SK-N-SH (cell line): ENCODE data around the gene ARHGDIA. TPM values are rescaled to one million over a fixed set of nuclear protein-coding genes. Genes with fewer than 3 reads are reported as not detected.

Experiments
- CTCF ChIA-PET: fragments of 300-600, 350-600 bp; formaldehyde crosslinking; extraction: SDS; loops from one replicate; lab custom pipeline; 2021; lab: Yijun Ruan, JAX
- POLR2A ChIA-PET: fragments of 350-600 bp; sonication (Branson Sonifier 250); formaldehyde crosslinking; extraction: SDS; loops from one replicate; lab custom pipeline; 2020; ENCODE audit warnings: antibody characterized with exemption, inconsistent platforms; lab: Yijun Ruan, JAX
- DNase-seq: peaks from one replicate; pipeline ENCODE4 v3.0.0; 2012
- H2AFZ ChIP-seq: fragments of 200-600 bp; sonication (generic); 2 replicates; pipeline ENCODE4 v1.8.1; 2016; ENCODE audit warnings: antibody characterized with exemption, mild to moderate bottlenecking, low read depth
- H3F3A ChIP-seq: fragments of 200-600 bp; sonication (generic); replicated peaks from 2 replicates; pipeline ENCODE3; 2016; ENCODE audit warnings: antibody characterized with exemption, mild to moderate bottlenecking; ENCODE audit not compliant: insufficient read depth
- H3K27ac ChIP-seq, 2 experiments: fragments of 200-500 bp in 1 of 2; fragments of 200-600 bp in 1 of 2; sonication (Bioruptor generic) in 1 of 2; sonication (generic), shearing (Covaris generic) in 1 of 2; 2 replicates each; pipeline versions ENCODE4 v1.5.1 to v1.6.1; 2014 to 2016; ENCODE audit warnings: low read depth in 2 of 2, inconsistent platforms in 1 of 2, low read length in 1 of 2, mild to moderate bottlenecking in 1 of 2, mixed read lengths in 1 of 2
- H3K27me3 ChIP-seq: fragments of 200-600 bp; sonication (generic), shearing (Covaris generic); 2 replicates; pipeline ENCODE4 v1.6.1; 2016; ENCODE audit warnings: mixed run types; ENCODE audit not compliant: insufficient read depth
- H3K36me3 ChIP-seq, 2 experiments: fragments of 200-500 bp in 1 of 2; fragments of 200-600 bp in 1 of 2; sonication (Bioruptor generic) in 1 of 2; sonication (generic) in 1 of 2; replicated peaks in 1 of 2; 2 replicates each; pipeline versions ENCODE3 to v1.5.1; 2014 to 2016; ENCODE audit warnings: low read length in 1 of 2, mild to moderate bottlenecking in 1 of 2; ENCODE audit not compliant: insufficient read depth in 2 of 2, control insufficient read depth in 1 of 2
- H3K4me1 ChIP-seq, 2 experiments: fragments of 200-500 bp in 1 of 2; fragments of 200-600 bp in 1 of 2; sonication (Bioruptor generic) in 1 of 2; sonication (generic), shearing (Covaris generic) in 1 of 2; 2 replicates each; pipeline versions ENCODE4 v1.5.1 to v1.6.1; 2014 to 2016; ENCODE audit warnings: low read depth in 1 of 2, low read length in 1 of 2, mixed run types in 1 of 2; ENCODE audit not compliant: insufficient read depth in 2 of 2, control insufficient read depth in 1 of 2
- H3K4me2 ChIP-seq: fragments of 200-600 bp; sonication (generic), shearing (Covaris generic); 2 replicates; pipeline ENCODE4 v1.6.1; 2017; ENCODE audit warnings: mixed run types
- H3K4me3 ChIP-seq, 2 experiments: fragments of 200-500 bp in 1 of 2; fragments of 200-600 bp in 1 of 2; sonication (Bioruptor generic) in 1 of 2; sonication (generic), shearing (Covaris generic) in 1 of 2; 2 replicates each; pipeline versions ENCODE4 v1.5.1 to v1.8.1; 2014 to 2016; ENCODE audit warnings: low read depth in 2 of 2, inconsistent platforms in 1 of 2, low read length in 1 of 2, mild to moderate bottlenecking in 1 of 2, mixed read lengths in 1 of 2, moderate library complexity in 1 of 2
- H3K79me2 ChIP-seq: fragments of 200-600 bp; sonication (generic); 2 replicates; pipeline ENCODE4 v1.8.1; 2017; ENCODE audit warnings: mild to moderate bottlenecking; ENCODE audit not compliant: insufficient read depth
- H3K9ac ChIP-seq: fragments of 200-600 bp; sonication (generic); 2 replicates; pipeline ENCODE4 v1.6.1; 2017; ENCODE audit warnings: mixed run types
- H3K9me2 ChIP-seq: fragments of 200-600 bp; sonication (generic); 2 replicates; pipeline ENCODE4 v1.6.1; 2017; ENCODE audit warnings: mixed run types
- H3K9me3 ChIP-seq: fragments of 200-600 bp; sonication (generic); 2 replicates; pipeline ENCODE4 v1.6.1; 2017; ENCODE audit warnings: mixed run types, mild to moderate bottlenecking, moderate library complexity
- H4K20me1 ChIP-seq: fragments of 200-600 bp; sonication (generic); 2 replicates; pipeline ENCODE4 v1.6.1; 2017; ENCODE audit warnings: mild to moderate bottlenecking, mixed run types; ENCODE audit not compliant: insufficient read depth
- CHD2 ChIP-seq: fragments of 150-350 bp; IDR thresholded peaks from 2 replicates; pipeline ENCODE4 v1.6.1; 2018; ENCODE audit warnings: low read length; ENCODE audit not compliant: partially characterized antibody
- EP300 ChIP-seq, 2 experiments: IDR thresholded peaks; 2 replicates each; pipeline versions ENCODE4 v1.4.0 to v1.6.1; 2012; ENCODE audit warnings: borderline replicate concordance in 1 of 2, low read depth in 1 of 2, low read length in 1 of 2
- EZH2phosphoT487 ChIP-seq: fragments of 200-600 bp; sonication (generic); IDR thresholded peaks from 2 replicates; pipeline ENCODE4 v1.6.1; 2017; ENCODE audit warnings: low read depth, mixed run types, mild to moderate bottlenecking, antibody characterized with exemption, moderate library complexity, borderline replicate concordance
- FOXJ3 ChIP-seq: sonication (generic); formaldehyde crosslinking; IDR thresholded peaks from 2 replicates; pipeline ENCODE4 v1.5.1; 2020; ENCODE audit warnings: mild to moderate bottlenecking, missing genetic modification reagents
- JUND ChIP-seq: IDR thresholded peaks from 2 replicates; pipeline ENCODE4 v1.4.0; 2012
- MEF2A ChIP-seq: IDR thresholded peaks from 2 replicates; pipeline ENCODE4 v1.4.0; 2012; ENCODE audit warnings: low read depth, borderline replicate concordance
- RFX5 ChIP-seq: IDR thresholded peaks from 2 replicates; pipeline ENCODE4 v1.6.1; 2012; ENCODE audit warnings: mild to moderate bottlenecking, improper control_type of control experiment, low read length
- TCF12 ChIP-seq: IDR thresholded peaks from 2 replicates; pipeline ENCODE4 v1.4.0; 2012
- TEAD4 ChIP-seq: IDR thresholded peaks from 2 replicates; pipeline ENCODE4 v1.4.0; 2012; ENCODE audit warnings: mild to moderate bottlenecking, borderline replicate concordance; ENCODE audit not compliant: insufficient read depth
- WGBS: methylation state at CpG from one replicate; pipeline ENCODE4 v1.1.6; 2017; ENCODE audit warnings: low lambda C conversion rate; 5-methylcytosine and 5-hydroxymethylcytosine counted together
- polyA plus RNA-seq, 3 experiments: library from polyadenylated mRNA; depleted of rRNA; stranded (reverse); fragments of >200 nt; gene quantifications; 2 replicates each; pipeline ENCODE4 v1.2.3, GENCODE V29; 2012
- TF ChIP-seq, protein P1 (sequence below): IDR thresholded peaks from 2 replicates; pipeline ENCODE4; 2012
- TF ChIP-seq, protein P2 (sequence below): fragments of 200-600 bp; sonication (generic); IDR thresholded peaks from 2 replicates; pipeline ENCODE4 v1.6.1; 2017; ENCODE audit warnings: antibody characterized with exemption, mild to moderate bottlenecking, moderate library complexity
- TF ChIP-seq, protein P3 (sequence below): IDR thresholded peaks from 2 replicates; pipeline ENCODE4 v1.4.0; 2012; ENCODE audit warnings: low read depth, borderline replicate concordance
- TF ChIP-seq, protein P4 (sequence below): IDR thresholded peaks from 2 replicates; pipeline ENCODE4 v1.6.1; 2012; ENCODE audit warnings: mild to moderate bottlenecking, low read depth, low read length, moderate library complexity

The ARHGDIA gene
- polyA plus RNA-seq, 1 of the 3 experiments (the other 2 are of a cell fraction): 385 TPM

DNA sequence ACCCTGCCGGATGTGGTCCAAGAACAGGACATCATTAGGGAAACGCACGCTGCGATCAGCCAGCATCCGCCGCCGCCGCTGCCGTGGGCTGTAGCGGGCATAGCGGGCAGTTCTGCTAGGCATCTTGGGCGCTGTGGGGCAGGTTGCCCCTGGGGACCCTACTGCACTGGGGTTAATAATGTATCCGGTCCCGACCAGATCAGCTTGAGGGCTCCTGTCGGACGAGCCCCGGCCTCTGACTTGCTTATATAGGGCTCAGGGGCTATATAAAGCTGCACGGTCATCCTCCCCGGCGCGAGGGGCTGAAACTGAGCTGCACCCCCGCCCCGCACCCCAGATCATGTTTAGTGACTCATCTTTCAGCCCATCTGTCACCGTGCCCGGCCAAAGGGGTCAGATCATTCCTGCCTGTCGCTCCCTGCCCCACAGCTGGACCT is 36.3 kb downstream of the ARHGDIA start, which contains the start of gene PPP1R27:
PPP1R27 (minus strand) TSS at position 220 of the 437 bp plus-strand sequence; CDS start at position 123, 97 bp downstream.
- no peak for DNase-seq
- no peaks in the 10 kb centered on the region for H3K9me2 ChIP-seq
- H3F3A ChIP-seq: peaks cover 17% of the 10 kb centered on the region
- H4K20me1 ChIP-seq: peaks cover 14% of the 10 kb centered on the region; the same call in 1 of the 2 replicates
- H2AFZ ChIP-seq: peak within 1 kb of the TSS; percentile 75; the same call in 1 of the 2 replicates
- CTCF ChIA-PET: interaction anchor here (1.0 to 2.5 kb wide), 5 partner anchors 13 to 196 kb away, joined by 3 to 7 read pairs (median 4); no protein-coding TSS in a partner anchor
- H3K9ac ChIP-seq: peak within 1 kb of the TSS; percentile 97
- TF ChIP-seq EP300 (IDR thresholded peaks at IDR 0.05; ENCODE audit: borderline replicate concordance in 1 of 2, low read depth in 1 of 2, low read length in 1 of 2) (no peak), TCF12 (no peak), EZH2phosphoT487 (no peak), FOXJ3 (no peak)
- TF ChIP-seq, protein P1, sequence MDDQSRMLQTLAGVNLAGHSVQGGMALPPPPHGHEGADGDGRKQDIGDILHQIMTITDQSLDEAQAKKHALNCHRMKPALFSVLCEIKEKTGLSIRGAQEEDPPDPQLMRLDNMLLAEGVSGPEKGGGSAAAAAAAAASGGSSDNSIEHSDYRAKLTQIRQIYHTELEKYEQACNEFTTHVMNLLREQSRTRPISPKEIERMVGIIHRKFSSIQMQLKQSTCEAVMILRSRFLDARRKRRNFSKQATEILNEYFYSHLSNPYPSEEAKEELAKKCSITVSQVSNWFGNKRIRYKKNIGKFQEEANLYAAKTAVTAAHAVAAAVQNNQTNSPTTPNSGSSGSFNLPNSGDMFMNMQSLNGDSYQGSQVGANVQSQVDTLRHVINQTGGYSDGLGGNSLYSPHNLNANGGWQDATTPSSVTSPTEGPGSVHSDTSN: no peak
- TF ChIP-seq, protein P2, sequence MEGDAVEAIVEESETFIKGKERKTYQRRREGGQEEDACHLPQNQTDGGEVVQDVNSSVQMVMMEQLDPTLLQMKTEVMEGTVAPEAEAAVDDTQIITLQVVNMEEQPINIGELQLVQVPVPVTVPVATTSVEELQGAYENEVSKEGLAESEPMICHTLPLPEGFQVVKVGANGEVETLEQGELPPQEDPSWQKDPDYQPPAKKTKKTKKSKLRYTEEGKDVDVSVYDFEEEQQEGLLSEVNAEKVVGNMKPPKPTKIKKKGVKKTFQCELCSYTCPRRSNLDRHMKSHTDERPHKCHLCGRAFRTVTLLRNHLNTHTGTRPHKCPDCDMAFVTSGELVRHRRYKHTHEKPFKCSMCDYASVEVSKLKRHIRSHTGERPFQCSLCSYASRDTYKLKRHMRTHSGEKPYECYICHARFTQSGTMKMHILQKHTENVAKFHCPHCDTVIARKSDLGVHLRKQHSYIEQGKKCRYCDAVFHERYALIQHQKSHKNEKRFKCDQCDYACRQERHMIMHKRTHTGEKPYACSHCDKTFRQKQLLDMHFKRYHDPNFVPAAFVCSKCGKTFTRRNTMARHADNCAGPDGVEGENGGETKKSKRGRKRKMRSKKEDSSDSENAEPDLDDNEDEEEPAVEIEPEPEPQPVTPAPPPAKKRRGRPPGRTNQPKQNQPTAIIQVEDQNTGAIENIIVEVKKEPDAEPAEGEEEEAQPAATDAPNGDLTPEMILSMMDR: no peak
- peaks cover 0 to 22% of the 10 kb centered on the region in 2 experiments; a peak in 3 of 4 replicates for H3K4me1 ChIP-seq
- no peaks in the 10 kb centered on the region for H3K36me3 ChIP-seq
- peaks cover 41% of the 10 kb centered on the region for H3K79me2 ChIP-seq
- H3K4me2 ChIP-seq: peak within 1 kb of the TSS; percentile 99
- WGBS: 94% methylated on average over 20 of the region's 26 CpGs
- peak within 1 kb of the TSS; percentile 70 to 86 for H3K4me3 ChIP-seq
- POLR2A ChIA-PET: interaction anchor here (2.1 kb wide), 1 partner anchor 32 kb away, joined by 13 read pairs; no protein-coding TSS in a partner anchor
- no peaks in the 10 kb centered on the region for H3K27me3 ChIP-seq
- no peaks in the 10 kb centered on the region for H3K9me3 ChIP-seq
- H3K27ac ChIP-seq: peak within 1 kb of the TSS; percentile 86 to 90

DNA sequence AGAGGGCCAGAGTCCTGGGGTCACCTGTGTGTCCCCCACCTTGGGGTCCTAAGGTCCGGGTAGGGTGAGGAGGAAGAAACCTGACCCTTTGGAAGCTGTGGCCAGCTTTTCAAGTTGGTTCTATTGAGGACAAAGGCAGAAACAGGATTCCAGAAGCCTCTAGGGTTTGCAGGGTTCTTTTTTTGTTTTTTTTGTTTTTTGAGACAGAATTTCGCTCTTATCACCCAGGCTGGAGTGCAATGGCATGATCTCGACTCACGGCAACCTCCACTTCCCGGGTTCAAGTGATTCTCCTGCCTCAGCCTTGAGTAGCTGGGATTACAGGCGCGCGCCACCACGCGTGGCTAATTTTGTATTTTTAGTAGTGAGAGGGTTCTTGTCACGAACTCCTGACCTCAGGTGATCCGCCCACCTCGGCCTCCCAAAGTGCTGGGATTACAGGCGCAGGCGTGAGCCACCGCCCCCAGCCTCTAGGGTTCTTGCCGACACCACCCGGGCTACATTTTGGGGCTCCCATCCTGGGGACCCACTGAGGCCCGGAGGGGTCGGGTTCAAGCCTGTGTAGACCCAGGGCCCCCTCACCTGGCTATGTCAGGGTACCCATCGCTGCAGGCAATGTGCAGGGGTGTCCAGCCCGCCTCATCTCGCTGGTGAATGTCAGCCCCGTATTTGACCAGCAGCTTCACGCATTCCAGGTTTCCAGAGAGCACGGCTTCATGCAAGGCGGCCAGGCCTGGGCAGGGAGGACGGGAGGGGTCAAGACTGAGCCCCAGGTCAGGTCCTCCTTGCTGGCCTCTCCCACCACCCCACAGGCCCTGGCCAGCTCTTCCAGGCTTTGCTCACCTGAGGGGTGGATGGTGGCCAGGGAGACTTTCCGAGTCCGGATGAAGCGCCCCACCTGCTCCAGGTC is 37.0 kb downstream of the ARHGDIA start:
- no peaks in the 10 kb centered on the region for H3K9me2 ChIP-seq
- peaks cover 0 to 22% of the 10 kb centered on the region in 2 experiments; a peak in 3 of 4 replicates for H3K4me1 ChIP-seq
- peaks cover 17% of the 10 kb centered on the region for H3F3A ChIP-seq
- peak overlapping the region; percentile 97 for H3K9ac ChIP-seq
- 86% methylated on average over 31 of the region's 31 CpGs for WGBS
- peaks cover 17% of the 10 kb centered on the region; the same call in 1 of the 2 replicates for H4K20me1 ChIP-seq
- TF ChIP-seq, protein P3, sequence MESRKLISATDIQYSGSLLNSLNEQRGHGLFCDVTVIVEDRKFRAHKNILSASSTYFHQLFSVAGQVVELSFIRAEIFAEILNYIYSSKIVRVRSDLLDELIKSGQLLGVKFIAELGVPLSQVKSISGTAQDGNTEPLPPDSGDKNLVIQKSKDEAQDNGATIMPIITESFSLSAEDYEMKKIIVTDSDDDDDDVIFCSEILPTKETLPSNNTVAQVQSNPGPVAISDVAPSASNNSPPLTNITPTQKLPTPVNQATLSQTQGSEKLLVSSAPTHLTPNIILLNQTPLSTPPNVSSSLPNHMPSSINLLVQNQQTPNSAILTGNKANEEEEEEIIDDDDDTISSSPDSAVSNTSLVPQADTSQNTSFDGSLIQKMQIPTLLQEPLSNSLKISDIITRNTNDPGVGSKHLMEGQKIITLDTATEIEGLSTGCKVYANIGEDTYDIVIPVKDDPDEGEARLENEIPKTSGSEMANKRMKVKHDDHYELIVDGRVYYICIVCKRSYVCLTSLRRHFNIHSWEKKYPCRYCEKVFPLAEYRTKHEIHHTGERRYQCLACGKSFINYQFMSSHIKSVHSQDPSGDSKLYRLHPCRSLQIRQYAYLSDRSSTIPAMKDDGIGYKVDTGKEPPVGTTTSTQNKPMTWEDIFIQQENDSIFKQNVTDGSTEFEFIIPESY: no peak
- TF ChIP-seq EP300 (IDR thresholded peaks at IDR 0.05; ENCODE audit: borderline replicate concordance in 1 of 2, low read depth in 1 of 2, low read length in 1 of 2) (no peak), TEAD4 (no peak), MEF2A (no peak), FOXJ3 (no peak), CHD2 (no peak), RFX5 (no peak), JUND (no peak)
- TF ChIP-seq, protein P4, sequence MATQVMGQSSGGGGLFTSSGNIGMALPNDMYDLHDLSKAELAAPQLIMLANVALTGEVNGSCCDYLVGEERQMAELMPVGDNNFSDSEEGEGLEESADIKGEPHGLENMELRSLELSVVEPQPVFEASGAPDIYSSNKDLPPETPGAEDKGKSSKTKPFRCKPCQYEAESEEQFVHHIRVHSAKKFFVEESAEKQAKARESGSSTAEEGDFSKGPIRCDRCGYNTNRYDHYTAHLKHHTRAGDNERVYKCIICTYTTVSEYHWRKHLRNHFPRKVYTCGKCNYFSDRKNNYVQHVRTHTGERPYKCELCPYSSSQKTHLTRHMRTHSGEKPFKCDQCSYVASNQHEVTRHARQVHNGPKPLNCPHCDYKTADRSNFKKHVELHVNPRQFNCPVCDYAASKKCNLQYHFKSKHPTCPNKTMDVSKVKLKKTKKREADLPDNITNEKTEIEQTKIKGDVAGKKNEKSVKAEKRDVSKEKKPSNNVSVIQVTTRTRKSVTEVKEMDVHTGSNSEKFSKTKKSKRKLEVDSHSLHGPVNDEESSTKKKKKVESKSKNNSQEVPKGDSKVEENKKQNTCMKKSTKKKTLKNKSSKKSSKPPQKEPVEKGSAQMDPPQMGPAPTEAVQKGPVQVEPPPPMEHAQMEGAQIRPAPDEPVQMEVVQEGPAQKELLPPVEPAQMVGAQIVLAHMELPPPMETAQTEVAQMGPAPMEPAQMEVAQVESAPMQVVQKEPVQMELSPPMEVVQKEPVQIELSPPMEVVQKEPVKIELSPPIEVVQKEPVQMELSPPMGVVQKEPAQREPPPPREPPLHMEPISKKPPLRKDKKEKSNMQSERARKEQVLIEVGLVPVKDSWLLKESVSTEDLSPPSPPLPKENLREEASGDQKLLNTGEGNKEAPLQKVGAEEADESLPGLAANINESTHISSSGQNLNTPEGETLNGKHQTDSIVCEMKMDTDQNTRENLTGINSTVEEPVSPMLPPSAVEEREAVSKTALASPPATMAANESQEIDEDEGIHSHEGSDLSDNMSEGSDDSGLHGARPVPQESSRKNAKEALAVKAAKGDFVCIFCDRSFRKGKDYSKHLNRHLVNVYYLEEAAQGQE: no peak
- H3K4me2 ChIP-seq: peak overlapping the region; percentile 99
- no peaks in the 10 kb centered on the region for H3K27me3 ChIP-seq
- peak overlapping the region; percentile 86 to 90 for H3K27ac ChIP-seq
- H3K9me3 ChIP-seq: no peaks in the 10 kb centered on the region
- no peaks in the 10 kb centered on the region for H3K36me3 ChIP-seq
- peak overlapping the region; percentile 75 for H2AFZ ChIP-seq
- H3K79me2 ChIP-seq: peaks cover 47% of the 10 kb centered on the region
- CTCF ChIA-PET: interaction anchor here (0.9 to 2.5 kb wide), 11 partner anchors 8 to 196 kb away, joined by 3 to 11 read pairs (median 4); no protein-coding TSS in a partner anchor
- POLR2A ChIA-PET: interaction anchor here (0.7 to 2.1 kb wide), 8 partner anchors 8 to 167 kb away, joined by 3 to 13 read pairs (median 5); partner anchors contain the start of genes ARHGDIA, CCDC137 and MRPL12
- no peak for DNase-seq
- H3K4me3 ChIP-seq: peak overlapping the region; percentile 70 to 86
